Head of caudate nucleus (tissue), 42 donors: ENCODE measurements around the gene GID8.
A peak's percentile ranks its signal among the peaks of the same experiment; 100 is the strongest.
"Not testable (repeated sequence)": the region's sequence is repeated elsewhere in the genome, so short reads cannot be mapped to it uniquely, and the experiment has no call there.

ENCODE experiments used
- DNase-seq, 42 donors: peaks; one replicate each; pipeline versions ENCODE4 v3.0.0 to v3.0.0-alpha.2; 2020 to 2021; ENCODE audit warnings: mixed read lengths in 7 of 42
- intact Hi-C: fragments of 100-400 bp; cut with DNase I; formaldehyde crosslinking; loops from one replicate; pipeline ENCODE4 v1.15.0; 2022

Gene GID8

DNA sequence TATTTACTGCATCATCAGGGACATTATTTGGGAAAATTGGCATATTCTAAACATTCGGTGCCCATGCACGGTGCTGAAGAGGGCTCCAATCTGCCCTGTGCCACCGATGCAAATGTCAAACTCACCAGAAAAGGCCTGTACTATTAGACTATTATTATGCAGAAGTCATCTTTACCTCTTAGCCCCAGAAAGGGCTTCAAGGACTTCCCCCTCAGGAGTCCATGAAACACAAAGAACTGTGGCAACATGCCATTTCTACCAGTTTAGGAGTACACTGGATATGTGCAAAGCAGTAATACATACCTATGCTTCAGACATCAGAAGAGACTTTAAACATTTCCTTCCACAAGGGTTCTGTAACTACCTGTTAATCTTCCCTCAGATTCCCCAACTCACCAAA, 20.2 kb upstream of the GID8 start:
- DNase-seq, result peak in 1 of 42 donors; percentile 3
- intact Hi-C loops, result no loop called here

DNA sequence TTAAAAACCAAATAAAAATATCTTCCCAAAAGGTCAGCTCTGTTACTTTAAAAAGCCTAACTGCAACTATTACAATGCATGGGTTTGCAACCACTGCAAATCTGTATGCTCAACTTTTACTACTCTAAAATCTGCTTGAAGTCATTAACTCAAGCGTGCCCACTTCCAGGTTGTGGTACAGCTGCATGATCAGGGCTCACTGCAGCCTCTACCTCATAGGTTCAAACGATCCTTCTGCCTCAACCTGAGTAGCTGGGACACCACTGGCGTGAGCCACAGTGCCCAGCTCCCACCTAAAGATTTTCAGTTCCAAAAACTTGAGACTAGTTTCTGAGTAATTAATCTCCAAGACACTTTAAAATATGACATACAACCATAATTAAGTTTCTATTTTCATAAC, 19.8 kb upstream of the GID8 start:
- no peak for DNase-seq
- intact Hi-C loops, result no loop called here

DNA sequence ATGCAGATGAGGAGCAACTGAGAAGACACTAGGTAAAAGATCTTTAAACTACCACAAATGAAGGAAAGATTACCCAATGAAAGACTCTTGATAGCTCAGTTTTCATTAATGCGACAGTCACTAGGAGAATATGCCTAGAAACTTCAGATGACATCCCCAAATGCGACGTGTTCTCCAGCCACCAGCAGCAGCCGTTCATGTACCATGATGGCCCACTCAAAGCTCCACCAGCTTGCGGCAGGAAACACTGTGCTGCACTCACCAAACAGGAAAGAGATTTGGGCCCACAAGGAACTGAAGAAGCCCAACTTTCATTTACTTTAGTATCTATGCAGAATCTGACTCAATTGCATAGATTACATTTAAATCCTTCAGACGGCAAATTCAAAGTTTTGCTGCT, 19.1 kb upstream of the GID8 start:
- DNase-seq, result no peak

DNA sequence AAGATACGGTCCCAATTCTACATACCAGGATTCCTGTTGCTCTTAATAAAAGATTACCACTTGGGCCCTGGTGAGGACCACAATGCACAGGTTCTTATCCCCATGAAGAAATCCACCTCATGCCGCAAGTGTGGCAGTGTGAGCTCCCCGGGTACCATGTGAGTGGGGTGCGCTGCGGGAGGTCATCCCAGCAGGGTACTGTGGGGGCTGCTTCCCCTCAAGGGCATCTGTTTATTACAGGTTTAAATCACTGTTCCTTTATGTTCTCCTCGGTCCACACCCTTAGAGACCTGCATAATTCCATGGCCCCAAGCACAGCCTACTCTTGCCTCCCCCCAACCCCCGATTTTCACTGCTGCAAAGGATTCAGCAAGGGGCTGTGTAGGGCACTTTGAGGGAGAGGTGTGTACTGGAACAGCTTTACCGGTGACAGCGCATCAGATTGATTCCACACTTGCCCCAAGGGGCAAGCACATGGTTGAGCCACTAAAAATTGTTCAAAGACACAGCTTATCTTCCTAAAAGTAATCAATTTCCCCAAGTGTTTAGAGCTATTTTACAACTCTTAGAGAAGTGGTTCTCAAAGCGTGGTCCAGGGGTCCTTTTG, 17.8 kb upstream of the GID8 start:
- intact Hi-C loops, result no loop called here
- no peak for DNase-seq

More for the DNA sequence above, 19.1 kb upstream of the GID8 start:
- intact Hi-C loops, result no loop called here

DNA sequence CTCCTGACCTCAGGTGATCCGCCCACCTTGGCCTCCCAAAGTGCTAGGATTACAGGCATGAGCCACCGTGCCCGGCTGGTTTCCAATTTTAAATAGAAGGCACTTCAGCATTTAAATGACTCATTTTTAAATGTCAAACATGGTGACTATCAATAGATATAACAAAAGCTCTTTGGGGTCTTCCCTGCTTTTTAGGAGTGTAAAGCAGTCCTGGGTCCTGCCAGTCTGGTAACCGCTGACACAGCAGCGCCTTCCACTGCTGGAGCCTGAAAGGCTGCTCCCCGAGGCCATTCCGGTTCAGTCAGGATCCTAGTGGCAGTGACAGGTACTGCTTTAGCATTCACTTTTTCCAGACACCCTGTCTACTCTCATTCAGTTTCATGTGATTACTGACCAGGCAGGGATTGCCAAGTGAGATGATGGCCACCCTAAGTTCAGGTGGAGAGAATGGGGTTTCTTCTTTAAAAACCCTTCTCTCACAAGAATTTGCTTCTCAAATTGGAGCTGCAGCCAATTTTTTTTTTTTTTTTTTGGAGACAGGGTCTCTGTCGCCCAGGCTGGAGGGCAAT, 16.7 kb upstream of the GID8 start:
- intact Hi-C loops, result no loop called here
- DNase-seq, result peak in 11 of 42 donors; percentile 24 to 65 (median 40)

DNA sequence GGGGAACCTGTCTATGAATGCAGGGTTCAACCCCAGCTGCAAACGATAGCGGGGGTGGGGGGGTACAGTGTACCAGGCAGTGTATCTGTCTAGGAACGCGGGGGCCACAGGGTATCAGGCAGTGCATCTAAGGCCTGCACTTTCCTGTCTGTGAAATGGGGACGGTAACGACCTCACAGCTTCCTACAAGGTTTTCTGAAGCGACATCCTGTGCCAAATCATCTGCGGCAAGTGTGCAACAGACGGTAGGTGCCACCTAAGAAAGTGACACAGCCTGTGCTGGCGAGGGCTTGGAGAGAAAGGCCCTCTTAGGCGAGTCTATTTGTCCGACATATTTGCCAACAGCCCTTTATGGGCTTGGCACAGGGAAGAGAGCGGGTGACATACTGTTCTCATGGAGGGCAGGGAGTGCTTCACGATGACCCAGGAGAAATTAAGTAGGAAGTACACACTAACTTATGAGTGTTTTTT, 15.5 kb upstream of the GID8 start:
- no peak for DNase-seq
- intact Hi-C loops, result no loop called here

DNA sequence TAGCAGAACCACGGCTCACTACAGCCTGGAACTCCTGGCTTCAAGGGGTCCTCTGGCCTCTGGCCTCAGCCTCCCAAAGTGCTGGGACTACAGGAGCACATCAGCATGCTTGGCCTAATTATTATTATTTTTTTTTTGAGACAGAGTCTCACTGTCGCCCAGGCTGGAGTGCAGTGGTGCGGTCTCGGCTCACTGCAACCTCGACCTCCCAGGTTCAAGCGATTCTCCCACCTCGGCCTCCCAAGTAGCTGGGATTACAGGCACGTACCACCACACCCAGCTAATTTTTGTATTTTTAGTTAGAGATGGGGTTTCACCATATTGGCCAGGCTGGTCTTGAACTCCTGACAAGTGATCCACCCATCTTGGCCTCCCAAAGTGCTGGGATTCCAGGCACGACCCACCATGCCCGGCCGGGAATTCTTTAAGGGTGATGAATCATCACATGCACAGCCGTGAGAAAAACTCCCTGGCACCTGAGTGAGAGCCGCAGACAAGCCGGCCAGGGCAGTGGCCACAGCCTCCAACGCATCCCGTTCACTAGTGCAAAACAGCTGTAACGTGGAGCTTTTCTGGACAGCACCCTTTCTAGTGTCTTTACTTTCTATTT, 14.8 kb upstream of the GID8 start:
- intact Hi-C loops, DNase-seq: not testable (repeated sequence)

DNA sequence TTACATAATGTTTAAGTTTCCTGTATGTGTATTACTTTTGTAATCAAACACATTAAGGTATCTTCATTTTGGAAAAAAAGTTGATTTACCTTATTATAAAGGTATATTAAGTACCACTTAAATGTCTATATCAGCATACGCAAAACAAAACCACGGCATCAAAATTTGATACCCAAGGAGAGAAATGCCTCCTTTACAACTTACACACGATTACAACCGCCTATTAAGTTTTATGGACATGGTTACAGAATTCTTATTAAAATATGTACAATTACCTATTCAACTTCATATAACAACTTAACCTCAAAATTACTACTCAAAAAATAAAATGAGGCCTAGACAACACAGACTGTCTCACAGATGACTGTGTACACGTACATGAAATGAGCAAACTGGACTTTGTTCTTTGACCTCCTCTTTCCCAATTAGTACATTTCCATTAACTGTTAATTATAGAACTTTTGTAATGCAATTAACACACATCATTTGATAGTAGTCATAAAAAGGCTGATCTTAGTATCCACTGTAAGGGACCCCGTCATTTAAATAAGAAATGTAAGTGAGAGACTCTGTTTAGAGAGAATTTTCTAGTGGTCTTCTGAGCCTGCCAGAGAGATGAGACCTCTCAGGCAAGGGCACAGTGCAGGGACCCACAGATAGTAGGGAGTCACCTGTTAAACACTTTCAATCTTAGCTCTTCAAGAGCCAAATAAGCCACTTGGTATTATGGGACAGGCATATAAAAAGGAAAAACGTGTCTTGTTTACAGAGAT, 14.1 kb upstream of the GID8 start:
- intact Hi-C loops, result no loop called here
- no peak for DNase-seq

DNA sequence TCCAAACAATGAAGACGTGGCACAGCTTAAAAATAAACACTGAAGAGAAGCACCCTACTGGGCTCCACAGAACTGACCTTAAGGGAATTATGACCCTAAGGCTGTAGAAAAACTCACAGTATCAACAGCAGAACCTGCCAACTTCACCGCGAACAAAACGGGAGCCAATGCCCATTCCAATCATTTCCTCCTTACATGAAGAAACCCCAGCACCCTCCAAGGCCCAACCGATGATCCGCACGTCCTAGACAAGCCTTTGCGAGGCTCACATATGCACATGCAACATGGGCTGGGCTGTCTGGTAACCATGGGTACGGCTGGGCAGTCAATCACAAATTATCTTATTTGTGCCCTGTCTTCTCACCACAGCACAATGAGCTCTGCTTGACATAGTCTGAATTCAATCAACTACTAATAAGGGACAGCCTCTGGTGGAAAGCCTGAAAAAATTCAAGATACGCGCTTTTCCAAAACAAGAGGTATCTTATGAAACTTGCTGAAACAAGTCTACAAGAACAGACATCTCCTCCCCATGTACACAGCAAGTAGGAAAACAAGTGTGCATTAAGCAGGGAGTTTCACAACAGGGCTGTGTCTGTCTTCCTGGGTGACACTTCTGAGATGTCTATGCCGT, 13.4 kb upstream of the GID8 start:
- intact Hi-C loops, result no loop called here
- no peak for DNase-seq

DNA sequence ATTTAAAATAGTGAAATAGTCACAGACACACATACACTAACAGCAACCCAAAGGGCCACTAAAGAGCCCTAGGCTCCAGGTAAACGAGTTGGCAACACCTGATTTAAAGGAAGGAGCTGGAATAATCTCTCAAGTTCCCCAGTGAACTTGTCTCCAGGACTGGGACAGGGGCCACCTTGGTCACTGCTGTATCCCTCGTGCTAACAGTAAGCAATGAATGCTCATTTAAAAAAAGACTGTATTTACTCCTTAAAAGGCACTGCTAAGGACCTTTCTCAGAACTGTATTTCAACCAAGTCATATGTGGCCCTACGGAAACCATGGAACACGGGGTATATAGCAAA, 12.9 kb upstream of the GID8 start:
- DNase-seq, result no peak
- intact Hi-C loops, result no loop called here

DNA sequence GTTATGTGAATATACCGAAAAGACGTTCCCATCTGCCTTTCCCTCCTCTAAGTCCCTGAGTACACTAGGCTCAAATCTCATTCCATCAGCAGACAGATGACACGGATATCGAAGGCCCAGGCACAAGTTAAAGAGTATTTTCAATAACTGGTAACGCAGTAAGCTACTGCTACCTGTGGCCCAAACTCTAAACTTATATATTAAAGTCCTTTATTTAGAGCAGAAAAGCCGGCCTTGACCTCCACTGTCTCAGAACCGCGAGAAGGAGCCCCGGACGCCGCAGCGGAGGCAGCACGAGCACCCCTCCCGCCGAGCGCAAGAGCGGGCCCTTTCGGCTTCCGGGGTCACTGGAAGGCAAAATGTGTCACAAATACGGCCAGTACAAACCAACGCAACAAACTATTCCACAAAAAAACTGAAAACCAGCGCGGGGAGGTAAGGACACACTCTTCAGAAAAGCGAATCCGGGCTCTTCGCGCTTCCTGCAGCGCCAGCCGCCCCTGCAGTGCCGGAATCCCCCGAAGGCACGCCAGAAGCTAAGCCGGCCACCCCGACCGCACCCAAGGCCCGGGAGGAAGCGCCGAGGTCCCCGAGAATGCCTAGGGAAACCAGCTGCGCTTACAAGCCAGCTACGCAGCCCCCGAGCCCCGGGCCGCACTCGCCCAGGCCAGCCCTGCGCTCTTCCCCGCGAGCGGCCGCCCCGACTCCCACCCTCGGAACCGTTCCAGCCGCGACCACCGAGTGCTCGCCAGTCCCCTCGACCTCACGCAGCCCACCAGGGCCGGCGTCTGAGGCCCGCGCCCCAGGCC, 12.3 kb upstream of the GID8 start:
- DNase-seq, result peak in 35 of 42 donors; percentile 22 to 70 (median 48)
- intact Hi-C loops, result loop anchor here (1.0 kb wide), 1 partner anchor 12 kb away; no protein-coding TSS in a partner anchor

DNA sequence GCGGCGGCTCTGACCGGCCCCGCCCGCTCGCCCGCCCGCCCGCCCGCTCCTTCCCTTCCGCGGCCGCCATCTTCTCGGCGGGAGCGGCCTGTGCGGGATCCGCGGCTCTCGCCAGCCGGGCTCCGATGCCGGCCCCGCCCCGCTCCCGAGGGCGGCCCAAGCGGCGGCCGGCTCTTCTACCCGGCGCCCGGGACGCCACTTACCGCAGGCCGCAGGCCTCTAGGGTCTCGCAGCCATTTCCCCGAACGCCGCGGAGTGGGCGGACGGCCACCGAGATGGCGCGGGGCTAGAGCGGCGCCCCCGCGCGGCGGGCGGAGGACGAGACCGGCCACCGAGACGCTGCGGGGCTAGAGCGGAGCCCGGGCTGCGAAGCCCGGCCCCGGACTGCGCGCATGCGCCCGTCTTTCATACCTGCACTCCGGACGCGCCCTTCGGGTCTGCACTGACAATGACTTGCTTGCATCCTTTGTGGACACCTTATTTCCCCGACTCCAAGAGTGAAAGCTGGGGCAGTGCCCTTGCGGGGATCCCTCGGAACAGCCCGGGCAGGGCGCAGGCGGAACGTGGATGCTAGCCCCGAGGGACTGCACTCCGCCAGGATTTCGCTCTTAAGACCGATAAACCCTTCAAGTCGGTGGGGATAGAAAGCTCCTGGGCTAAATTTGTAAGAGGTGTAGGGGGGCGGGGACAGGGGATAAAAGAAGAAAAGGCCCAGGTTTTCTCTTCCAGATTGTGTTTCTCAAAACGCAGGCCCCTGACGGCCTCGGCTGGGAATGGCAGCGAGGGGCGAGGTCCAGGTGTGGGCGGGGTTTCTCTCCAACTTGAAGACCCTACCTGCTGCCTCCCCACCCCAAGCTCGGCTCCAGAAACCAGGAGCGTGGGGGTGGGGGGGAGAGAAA, 11.5 kb upstream of the GID8 start, which contains the start of gene DIDO1:
Gene DIDO1, minus strand, starts transcription at position 277 of the 899 bp plus-strand sequence.
- intact Hi-C loops, result loop anchor here (1.0 kb wide), 1 partner anchor 11 kb away; no protein-coding TSS in a partner anchor
- DNase-seq, result peak; percentile 74 to 96 (median 92)

DNA sequence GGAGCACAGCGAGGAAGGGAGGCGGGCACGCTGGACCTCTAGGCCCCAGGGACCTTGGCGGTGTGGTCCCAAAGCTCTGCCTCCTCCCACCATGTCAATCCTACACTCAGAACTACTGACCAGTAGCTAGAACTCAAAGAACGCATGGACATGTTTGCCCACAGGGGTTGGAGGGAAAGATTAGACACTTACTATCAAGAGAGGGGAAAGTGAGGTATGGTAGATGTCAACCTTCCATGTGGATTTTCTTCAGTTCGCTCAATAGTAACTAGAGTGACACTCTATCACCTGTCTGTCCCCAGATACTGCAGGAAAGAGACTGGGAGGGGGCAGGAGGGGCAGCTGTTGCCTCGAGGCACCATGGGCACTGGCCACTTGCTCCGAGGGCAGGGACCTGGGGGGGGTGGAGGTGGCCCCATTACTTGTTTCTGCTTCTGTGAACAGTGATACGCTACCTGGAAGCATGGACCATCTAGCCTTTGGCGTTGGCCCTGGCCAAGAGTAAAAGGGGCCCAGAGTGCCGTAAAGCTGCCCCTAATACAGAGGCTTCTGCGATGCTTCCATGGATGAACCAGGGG, 10.7 kb upstream of the GID8 start:
- DNase-seq, result no peak
- intact Hi-C loops, result no loop called here

DNA sequence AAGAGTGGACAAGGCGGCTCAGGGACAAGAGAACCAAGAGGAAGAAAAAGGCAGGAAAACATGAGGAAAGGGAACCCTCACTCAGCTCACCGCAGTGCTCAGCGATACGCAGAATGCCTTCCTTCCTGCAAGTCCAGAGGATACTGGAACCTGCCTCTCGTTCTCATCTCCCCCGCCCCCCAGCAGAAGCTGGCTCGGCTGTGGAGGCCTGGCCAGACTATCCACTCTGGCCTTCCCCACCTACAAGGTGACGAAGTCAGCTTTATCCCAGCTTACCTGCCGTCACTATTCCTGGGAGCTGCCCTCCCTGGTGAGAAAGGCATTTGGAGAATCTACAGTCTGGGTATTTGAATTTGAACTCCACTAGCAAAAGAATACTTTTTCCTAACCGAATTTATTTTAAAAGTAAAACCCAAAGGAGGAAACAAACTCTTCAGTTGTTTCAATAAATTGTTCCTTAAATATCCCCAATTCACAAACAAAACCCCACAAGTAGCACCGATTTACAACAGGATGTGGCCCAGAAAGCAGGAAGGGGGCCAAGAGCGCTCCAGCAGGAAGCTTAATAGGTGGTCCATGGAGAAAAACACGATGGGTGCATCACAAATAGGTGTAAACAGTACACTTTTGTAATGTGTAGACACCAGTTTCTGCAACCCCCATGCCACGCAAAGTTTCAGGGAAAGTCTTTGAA, 9.6 kb upstream of the GID8 start:
- DNase-seq, result no peak
- intact Hi-C loops, result no loop called here

DNA sequence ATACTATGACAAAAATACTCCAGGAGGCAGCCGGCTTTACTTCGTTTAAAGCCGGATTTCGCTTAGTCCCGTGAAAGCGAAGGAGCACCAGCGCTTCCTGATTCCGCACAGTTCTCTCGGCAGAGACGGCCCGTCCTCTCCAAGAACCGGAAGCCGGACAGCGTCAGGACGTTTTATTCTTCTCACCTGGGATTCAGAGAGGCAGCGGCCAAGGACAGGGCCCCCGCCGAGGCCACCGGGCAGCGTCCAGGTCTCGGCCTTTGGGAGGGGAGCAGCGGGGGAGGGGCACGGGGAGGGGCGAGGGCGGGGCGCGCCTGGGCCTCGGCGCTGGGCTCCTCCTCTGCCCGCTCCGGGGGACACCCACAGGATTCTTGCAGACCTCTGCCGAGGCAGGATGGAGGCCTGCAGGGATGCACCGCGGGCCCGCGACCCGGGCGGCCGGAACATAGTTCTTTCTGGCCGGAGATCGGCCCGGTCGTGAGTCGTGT, 8.9 kb upstream of the GID8 start:
- intact Hi-C loops, result no loop called here
- DNase-seq, result peak in 29 of 42 donors; percentile 20 to 65 (median 36)

DNA sequence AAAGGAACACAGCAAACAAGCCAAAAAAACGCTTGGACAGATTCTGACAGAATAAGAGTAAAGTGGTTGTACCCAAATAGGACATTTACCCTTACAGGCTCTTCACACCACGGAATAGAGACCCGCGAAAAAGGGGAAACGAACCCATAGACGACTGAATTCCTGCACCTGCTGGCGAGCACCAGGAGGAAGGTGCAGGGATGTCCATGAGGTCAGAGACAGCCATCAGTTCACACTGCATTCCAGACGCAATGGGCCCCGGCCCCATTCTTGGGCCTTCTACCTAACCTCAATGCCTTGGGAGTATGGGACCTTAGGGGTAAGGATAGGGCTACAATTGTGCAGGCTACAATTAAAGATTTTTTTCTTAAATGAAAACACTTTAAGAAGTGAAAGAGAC, 6.5 kb upstream of the GID8 start:
- intact Hi-C loops, result no loop called here
- no peak for DNase-seq

DNA sequence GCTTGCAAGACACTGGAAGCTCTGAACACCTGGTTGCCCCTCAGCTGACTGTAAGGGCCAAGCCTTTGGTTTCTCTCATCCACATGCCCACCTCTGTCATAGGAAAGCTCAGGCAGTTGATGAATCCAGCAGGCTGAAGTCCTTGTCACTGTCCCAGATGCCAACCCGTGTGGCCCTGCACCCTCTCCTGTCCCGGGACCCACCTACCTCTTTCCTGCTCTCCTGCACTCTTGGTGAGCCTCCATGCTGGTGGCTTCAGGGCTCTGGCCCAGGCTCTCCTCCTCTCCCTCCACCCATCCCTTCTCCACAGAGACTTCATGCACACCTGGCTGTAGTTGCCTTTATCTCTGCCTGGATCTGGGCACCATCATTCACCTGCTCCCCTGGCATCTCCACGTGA, 4.0 kb upstream of the GID8 start:
- intact Hi-C loops, result no loop called here
- DNase-seq, result no peak
